Measurements from ENCODE around the gene WDR45B.
A peak's percentile ranks its signal among the peaks of the same experiment; 100 is the strongest.

The WDR45B gene

GRCh38 chr17:82593590-82594087, 54.6 kb downstream of the WDR45B start:
- ATAC-seq: no peak

GRCh38 chr17:82592767-82593589, 55.3 kb downstream of the WDR45B start:
- peak; percentile 68 for ATAC-seq
- TF ChIP-seq RARB (CRISPR knock-in tag; IDR thresholded peaks at IDR 0.05) (no peak), ESRRG (CRISPR knock-in tag; IDR thresholded peaks at IDR 0.05) (no peak), ZNF70 (CRISPR knock-in tag; IDR thresholded peaks at IDR 0.05) (no peak), PPARA (CRISPR knock-in tag; IDR thresholded peaks at IDR 0.05; ENCODE audit: borderline replicate concordance) (no peak)

More at GRCh38 chr17:82593590-82594087, 54.6 kb downstream of the WDR45B start:
- no peak for TF ChIP-seq PPARA (CRISPR knock-in tag; IDR thresholded peaks at IDR 0.05; ENCODE audit: borderline replicate concordance)
- 0 out of 2 replicates have a peak, but pooled peaks have one; percentile 13 for TF ChIP-seq ZFP3 (CRISPR knock-in tag; IDR thresholded peaks at IDR 0.05)
- TF ChIP-seq CSRNP3 (CRISPR knock-in tag; IDR thresholded peaks at IDR 0.05): no peak

- TF ChIP-seq TCF4 (CRISPR knock-in tag; IDR thresholded peaks at IDR 0.05; ENCODE audit: borderline replicate concordance): no peak
- TF ChIP-seq TOX (CRISPR knock-in tag; IDR thresholded peaks at IDR 0.05; ENCODE audit: borderline replicate concordance): no peak
- TF ChIP-seq RARB (CRISPR knock-in tag; IDR thresholded peaks at IDR 0.05): no peak
- peak; percentile 4; the same call in 2 of the 3 replicates for ATAC-seq
These were observed 55.9 kb downstream of the WDR45B start for GRCh38 chr17:82592289-82592766.

- TF ChIP-seq ZFP30 (CRISPR knock-in tag; IDR thresholded peaks at IDR 0.05): no peak
- no peak for TF ChIP-seq TOX (CRISPR knock-in tag; IDR thresholded peaks at IDR 0.05; ENCODE audit: borderline replicate concordance)
- no peak for TF ChIP-seq GLIS3 (CRISPR knock-in tag; IDR thresholded peaks at IDR 0.05)
- no peak for ATAC-seq
These were observed 57.2 kb downstream of the WDR45B start for GRCh38 chr17:82590881-82591539.

- TF ChIP-seq CSDC2 (CRISPR knock-in tag; IDR thresholded peaks at IDR 0.05) (no peak), ISL1 (CRISPR knock-in tag; IDR thresholded peaks at IDR 0.05) (no peak), TOX (CRISPR knock-in tag; IDR thresholded peaks at IDR 0.05; ENCODE audit: borderline replicate concordance) (no peak)
- ATAC-seq: no peak
These were observed 58.0 kb downstream of the WDR45B start for GRCh38 chr17:82590216-82590615.

- no peak for TF ChIP-seq ZC3H10 (CRISPR knock-in tag; IDR thresholded peaks at IDR 0.05)
- TF ChIP-seq ZNF565 (CRISPR knock-in tag; conservative IDR thresholded peaks at IDR 0.05; ENCODE audit: low read depth): no peak
- TF ChIP-seq ISL1 (CRISPR knock-in tag; IDR thresholded peaks at IDR 0.05): no peak
- TF ChIP-seq PPARA (CRISPR knock-in tag; IDR thresholded peaks at IDR 0.05; ENCODE audit: borderline replicate concordance): no peak
- TF ChIP-seq SNAI2 (CRISPR knock-in tag; IDR thresholded peaks at IDR 0.05): no peak
- no peak for TF ChIP-seq TSHZ2 (CRISPR knock-in tag; IDR thresholded peaks at IDR 0.05)
- TF ChIP-seq ARNTL (CRISPR knock-in tag; IDR thresholded peaks at IDR 0.05; ENCODE audit: borderline replicate concordance, low read depth): no peak
- TF ChIP-seq ESRRG (CRISPR knock-in tag; IDR thresholded peaks at IDR 0.05): no peak
- TF ChIP-seq GLIS3 (CRISPR knock-in tag; IDR thresholded peaks at IDR 0.05): no peak
- no peak for TF ChIP-seq CSDC2 (CRISPR knock-in tag; IDR thresholded peaks at IDR 0.05)
- no peak for TF ChIP-seq ZNF8 (CRISPR knock-in tag; IDR thresholded peaks at IDR 0.05)
- ATAC-seq: no peak
These were observed 58.4 kb downstream of the WDR45B start for GRCh38 chr17:82589851-82590180.
